ENCODE measurements around the gene SUGCT.

SUGCT gene

GRCh38 chr7:40544221-40544723 is 409.5 kb downstream of the SUGCT start:
- H3K27ac ChIP-seq = no peak overlapping the region
- DNase-seq (ENCODE audit: low read depth, low spot score) = no peak

- H3K27ac ChIP-seq = no peak overlapping the region
- DNase-seq (ENCODE audit: low read depth, low spot score) = no peak
Observed at GRCh38 chr7:40544871-40545303, 410.1 kb downstream of the SUGCT start.

DNA sequence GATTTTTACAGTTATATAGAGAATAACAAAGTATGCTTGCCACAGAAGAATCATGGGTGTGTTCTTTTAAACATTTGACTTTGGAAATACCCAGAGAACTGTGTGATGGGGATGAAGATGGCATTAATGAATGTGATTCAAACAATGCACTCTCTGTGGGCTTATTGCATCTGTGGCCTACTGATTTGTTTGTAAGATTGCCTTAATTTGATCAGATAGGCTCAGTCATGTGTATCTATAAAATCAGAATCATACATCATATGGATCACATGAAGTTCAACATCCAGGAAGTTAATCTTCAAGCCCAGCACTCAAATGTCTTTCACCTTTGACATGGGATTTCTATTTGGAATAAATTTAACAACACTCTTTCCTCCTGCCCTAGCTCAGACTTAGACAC is 410.9 kb downstream of the SUGCT start:
- H3K27ac ChIP-seq = no peak overlapping the region
- no peak for DNase-seq (ENCODE audit: low read depth, low spot score)

DNA sequence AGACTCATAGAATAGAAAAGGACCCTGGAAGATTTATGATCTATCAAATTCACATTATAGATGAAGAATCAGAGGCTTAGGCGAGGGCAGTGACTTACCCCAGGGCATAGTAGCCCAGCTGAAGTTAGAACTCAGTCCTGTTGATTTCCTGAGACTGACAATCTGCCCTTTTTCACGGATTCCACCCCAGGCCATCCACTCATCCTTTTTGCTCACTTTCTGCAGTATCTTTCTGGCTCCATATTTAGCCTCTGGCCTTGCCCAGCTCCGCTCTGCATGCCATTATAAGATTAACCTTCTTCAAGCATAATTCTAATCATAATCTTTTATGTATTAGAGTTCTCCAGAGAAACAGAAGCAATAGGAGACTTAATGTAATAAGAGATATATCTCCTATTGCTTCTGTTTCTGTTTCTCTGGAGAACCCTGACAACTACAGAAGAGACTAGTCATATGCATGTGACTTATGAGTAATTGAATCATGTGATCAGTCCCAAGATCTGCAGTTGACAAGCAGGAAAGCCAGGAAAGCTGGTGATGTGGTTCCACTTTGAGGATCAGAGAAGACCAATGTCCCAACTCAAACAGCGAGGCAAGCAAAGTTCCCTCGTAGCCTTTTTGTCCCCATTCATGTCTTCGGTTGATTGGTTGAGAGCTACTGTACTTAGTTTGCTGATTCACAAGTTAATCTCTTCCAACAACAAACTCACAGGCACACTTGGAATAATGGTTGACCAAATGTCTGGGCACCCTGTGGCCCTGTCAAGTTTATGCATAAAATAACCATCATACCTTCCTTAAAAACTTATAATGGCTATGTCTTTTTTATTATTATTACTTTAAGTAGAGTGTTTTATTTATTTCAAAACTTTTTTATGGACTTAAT is 412.1 kb downstream of the SUGCT start:
- DNase-seq (ENCODE audit: low read depth, low spot score) = peak; percentile 40
- H3K27ac ChIP-seq = peak overlapping the region; percentile 7

DNA sequence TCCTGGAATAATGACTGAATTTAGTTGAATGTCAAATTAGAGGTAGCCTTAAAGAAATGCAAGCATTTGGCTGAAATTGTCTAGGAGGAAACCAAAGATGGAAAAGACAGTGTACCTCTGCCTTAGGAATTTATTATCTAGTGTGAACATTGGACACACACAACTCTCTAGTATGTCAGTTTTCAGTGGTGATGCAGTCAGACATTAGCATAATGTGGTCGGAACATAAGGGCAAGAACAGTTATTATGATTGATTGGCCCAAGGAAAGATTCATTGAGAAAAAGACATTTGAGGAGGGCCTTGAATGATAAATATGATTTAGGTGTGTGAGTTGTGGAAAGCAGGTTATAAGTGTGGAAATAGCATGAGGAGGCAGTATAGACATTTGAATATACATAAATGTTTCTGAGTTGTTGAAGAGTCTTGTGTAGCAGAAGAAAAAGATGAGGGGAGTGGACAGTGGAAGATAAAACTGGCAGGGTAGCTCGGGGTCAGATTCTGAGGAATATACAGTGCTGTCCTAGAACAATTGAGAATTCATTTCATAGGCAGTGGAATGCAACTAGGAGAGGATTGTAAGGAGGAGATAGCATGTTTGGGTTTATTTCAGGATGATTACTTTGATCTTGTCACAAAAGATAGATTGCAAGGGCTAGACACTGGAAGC is 414.7 kb downstream of the SUGCT start:
- H3K27ac ChIP-seq = no peak overlapping the region

GRCh38 chr7:40551685-40552576 is 417.1 kb downstream of the SUGCT start:
- peak; percentile 24 for DNase-seq (ENCODE audit: low read depth, low spot score)
- H3K27ac ChIP-seq = no peak overlapping the region

More for the DNA sequence above, 414.7 kb downstream of the SUGCT start:
- DNase-seq (ENCODE audit: low read depth, low spot score) = no peak

GRCh38 chr7:40560672-40561071 is 425.9 kb downstream of the SUGCT start:
- no peak overlapping the region for H3K27ac ChIP-seq
- no peak for DNase-seq (ENCODE audit: low read depth, low spot score)

DNA sequence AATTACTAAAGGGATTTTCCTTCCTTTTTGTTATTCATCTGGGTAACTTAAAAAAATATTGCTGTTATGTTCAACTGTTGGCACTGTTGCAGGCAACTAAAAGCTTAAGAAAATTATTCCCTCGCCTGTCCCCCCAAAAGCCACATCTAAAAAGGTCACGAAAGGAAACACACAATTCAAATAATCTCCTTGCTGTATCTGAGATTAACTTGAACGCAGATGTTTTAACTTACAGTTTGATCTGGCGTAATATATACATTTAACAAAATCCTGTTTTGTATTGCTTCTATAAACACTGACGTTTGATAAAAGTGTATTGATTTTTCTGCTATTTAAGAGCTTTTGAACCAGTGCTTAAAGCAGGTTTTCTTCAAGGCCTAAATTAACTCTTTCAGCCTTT is 432.1 kb downstream of the SUGCT start:
- DNase-seq (ENCODE audit: low read depth, low spot score) = no peak
- no peak overlapping the region for H3K27ac ChIP-seq

GRCh38 chr7:40569326-40569725 is 434.5 kb downstream of the SUGCT start:
- no peak overlapping the region for H3K27ac ChIP-seq
- DNase-seq (ENCODE audit: low read depth, low spot score) = no peak

- no peak for DNase-seq (ENCODE audit: low read depth, low spot score)
Observed at GRCh38 chr7:40570223-40570622, 435.4 kb downstream of the SUGCT start.

DNA sequence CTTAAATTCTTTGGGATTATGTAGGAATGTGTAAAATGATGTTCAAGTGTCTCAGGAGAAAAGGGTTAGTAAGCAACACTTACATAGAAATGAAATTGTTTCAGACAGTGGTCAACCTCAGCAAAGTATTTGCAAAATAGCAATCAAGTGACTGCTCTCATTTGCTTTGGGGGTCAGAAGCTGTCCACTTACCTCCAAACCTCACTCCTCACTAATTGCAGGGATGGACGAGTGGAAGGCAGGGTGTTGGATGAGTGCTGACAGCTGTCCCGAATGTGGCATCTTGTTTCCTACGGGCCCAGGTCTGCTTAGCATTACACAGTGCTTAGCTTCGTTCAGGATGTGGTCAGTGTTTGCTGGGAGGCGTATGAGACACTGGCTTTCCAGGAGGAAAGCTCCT is 437.0 kb downstream of the SUGCT start:
- DNase-seq (ENCODE audit: low read depth, low spot score) = no peak

More at GRCh38 chr7:40570223-40570622, 435.4 kb downstream of the SUGCT start:
- no peak overlapping the region for H3K27ac ChIP-seq

GRCh38 chr7:40572810-40573465 is 438.1 kb downstream of the SUGCT start:
- no peak overlapping the region for H3K27ac ChIP-seq
- no peak for DNase-seq (ENCODE audit: low read depth, low spot score)

More for the DNA sequence above, 437.0 kb downstream of the SUGCT start:
- H3K27ac ChIP-seq = no peak overlapping the region

DNA sequence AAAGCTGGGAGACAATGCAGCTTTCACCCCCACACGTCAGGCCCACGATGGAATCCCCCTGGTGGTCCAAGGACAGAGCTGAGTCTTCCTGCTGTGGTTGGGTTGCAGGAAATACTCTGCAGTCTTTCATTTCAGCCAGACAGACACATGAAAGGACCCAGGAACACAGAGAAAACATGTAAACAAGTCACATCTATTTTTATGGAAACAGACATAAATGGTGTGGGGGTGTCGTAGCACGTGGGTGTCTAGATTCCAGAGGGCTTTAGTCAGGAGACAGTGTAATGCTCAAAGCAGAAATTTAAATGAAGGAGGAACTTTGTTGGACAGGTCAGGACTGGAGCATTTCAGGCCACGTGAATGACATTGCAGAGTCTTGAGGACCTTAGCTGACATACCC is 444.6 kb downstream of the SUGCT start:
- DNase-seq (ENCODE audit: low read depth, low spot score) = no peak
- no peak overlapping the region for H3K27ac ChIP-seq

- no peak for DNase-seq (ENCODE audit: low read depth, low spot score)
- no peak overlapping the region for H3K27ac ChIP-seq
Observed at GRCh38 chr7:40580776-40581175, 446.0 kb downstream of the SUGCT start.

DNA sequence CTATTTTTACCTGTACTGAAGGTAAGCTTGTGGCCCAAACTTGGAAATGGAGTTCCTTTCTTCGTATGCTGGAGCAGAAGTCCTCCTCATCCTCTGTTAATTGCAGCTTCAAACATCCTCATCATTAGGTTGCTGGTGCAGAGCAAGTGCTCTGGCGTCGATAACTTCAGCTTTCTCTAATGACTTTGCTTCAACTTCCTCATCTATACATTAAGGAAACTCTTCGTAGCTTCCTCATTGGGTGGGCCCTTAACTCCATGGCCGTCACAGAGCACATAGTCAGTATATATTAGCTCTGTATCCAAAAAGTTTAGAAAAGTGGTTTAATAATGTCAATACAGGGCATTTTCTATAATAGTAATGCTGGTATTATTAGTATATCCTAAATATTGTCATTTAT is 447.7 kb downstream of the SUGCT start:
- no peak for DNase-seq (ENCODE audit: low read depth, low spot score)
- no peak overlapping the region for H3K27ac ChIP-seq

DNA sequence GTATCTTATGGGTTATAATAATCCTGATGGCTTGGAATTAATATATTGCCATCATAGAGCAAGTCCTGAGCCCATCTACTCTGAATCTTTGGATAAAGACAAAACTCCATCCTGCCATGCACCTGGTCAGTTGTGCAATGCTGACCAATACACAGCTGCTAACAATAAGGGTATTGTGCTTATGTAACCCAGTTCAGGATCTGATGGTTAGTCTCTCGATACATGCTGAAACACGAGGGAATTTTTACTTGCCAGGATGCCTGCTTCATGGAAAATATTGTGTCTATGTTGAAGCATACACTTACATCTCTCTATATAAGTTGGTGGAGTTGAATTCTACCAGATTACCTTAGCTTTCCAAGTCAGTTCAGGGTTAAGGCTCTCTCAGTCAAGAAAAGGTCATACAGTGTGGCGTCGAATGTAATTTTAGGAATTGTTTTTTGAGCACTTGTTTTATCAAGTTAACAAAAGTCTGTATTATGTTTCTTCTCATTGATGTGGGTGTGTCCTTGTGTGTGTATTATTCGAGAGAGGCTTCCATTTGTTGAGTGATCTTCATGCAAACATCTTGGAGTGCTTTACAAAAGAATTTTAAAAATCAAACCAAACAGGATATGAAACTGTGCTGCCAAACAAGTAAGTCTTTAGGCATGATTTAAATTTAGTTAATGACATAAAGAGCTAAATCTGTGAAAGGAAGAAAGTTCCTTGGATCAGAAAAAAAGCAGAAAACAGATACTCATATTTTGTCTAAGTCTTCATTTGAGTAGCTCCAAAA is 449.1 kb downstream of the SUGCT start:
- DNase-seq (ENCODE audit: low read depth, low spot score) = no peak

DNA sequence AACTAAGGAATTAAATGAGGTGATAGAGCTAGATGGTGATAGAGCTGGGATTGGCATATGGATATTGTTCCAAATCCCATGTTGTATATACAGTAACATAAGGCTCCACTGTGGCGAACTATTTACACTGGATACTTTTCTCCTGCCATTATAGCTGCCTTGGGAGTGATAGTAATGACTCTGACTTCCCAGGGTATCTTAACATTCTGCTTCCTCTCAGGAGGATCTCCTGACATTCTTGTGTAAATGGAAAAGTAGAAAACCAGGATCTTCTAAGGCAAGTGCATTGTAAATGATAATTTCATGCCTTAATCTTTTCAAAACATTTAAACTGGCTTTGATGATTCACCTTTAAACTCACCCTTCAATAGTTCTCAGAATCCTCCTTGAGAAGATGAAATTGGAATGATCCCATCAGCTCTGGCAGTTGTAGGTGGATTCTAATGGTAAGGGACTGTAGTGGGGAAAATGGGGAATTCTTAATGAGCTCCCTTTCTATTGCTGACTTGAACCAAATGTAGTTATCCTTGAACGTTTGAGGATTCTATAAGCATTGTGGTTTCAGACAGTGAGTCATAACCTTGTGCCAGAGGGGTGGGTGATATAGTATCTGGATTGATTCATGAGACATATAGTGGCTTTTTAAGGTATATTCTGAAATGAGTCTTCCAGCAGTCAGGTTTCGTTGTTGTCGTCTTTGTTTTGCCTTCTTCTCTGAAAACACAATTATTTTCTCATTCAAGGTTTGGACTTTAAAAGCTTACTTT is 450.0 kb downstream of the SUGCT start:
- H3K27ac ChIP-seq = peak overlapping the region; percentile 25
- DNase-seq (ENCODE audit: low read depth, low spot score) = no peak

More for the DNA sequence above, 449.1 kb downstream of the SUGCT start:
- peak overlapping the region; percentile 25 for H3K27ac ChIP-seq

DNA sequence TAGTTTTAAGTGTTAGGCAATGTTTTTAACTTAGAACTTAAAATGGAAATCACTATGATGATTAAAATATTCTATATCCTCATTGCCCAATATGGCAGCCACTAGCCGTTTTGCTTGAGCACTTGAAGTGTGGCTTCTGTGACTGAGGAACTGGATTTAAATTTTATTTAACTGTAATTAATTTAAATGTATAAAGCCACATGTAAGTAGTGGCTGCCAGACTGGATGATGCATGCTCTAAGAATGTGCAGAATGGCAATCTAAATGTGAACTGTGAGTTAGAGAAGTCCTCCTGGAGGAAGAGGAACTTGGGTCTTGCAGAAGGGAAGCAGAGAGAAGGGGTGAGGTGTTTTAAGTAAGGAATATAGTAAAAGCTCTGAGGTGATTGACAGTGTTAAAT is 451.4 kb downstream of the SUGCT start:
- DNase-seq (ENCODE audit: low read depth, low spot score) = no peak

More for the DNA sequence above, 451.4 kb downstream of the SUGCT start:
- no peak overlapping the region for H3K27ac ChIP-seq
